CD14-positive monocyte (primary cell): ENCODE results near the gene MEOX1. TPM values are rescaled to one million over a fixed set of nuclear protein-coding genes. Genes with fewer than 3 reads are reported as not detected.

Source experiments
- DNase-seq, 3 donors: peaks; one replicate each; pipeline ENCODE4 v3.0.0-alpha.2; 2011 to 2022
- H2AFZ ChIP-seq: 2 replicates; pipeline ENCODE4 v1.6.0; 2012; ENCODE audit warnings: mild to moderate bottlenecking, low read depth, low read length, inconsistent platforms; ENCODE audit not compliant: insufficient read depth, poor library complexity, severe bottlenecking
- H3K27ac ChIP-seq, 2 donors: 1 replicate in 1 of 2; 2 replicates in 1 of 2; pipeline ENCODE4 v1.5.1; 2012 to 2013; ENCODE audit warnings: low read length in 2 of 2, control low read depth in 1 of 2, inconsistent platforms in 1 of 2, low read depth in 1 of 2, mild to moderate bottlenecking in 1 of 2
- H3K27me3 ChIP-seq, 2 donors: one replicate each; pipeline versions ENCODE4 v1.6.0 to v1.6.1; 2011 to 2013; ENCODE audit warnings: low read length in 2 of 2; ENCODE audit not compliant: control insufficient read depth in 2 of 2, insufficient read depth in 2 of 2
- H3K36me3 ChIP-seq, 2 donors: replicated peaks in 1 of 2; 1 replicate in 1 of 2; 2 replicates in 1 of 2; pipeline versions ENCODE4 v1.5.1 to v1.6.1; 2012 to 2013; ENCODE audit warnings: low read length in 2 of 2, control low read depth in 1 of 2, inconsistent platforms in 1 of 2, mild to moderate bottlenecking in 1 of 2; ENCODE audit not compliant: insufficient read depth in 2 of 2, control insufficient read depth in 1 of 2
- H3K4me1 ChIP-seq, 2 donors: 1 replicate in 1 of 2; 2 replicates in 1 of 2; pipeline versions ENCODE4 v1.5.1 to v1.6.1; 2012 to 2013; ENCODE audit warnings: low read length in 2 of 2, control low read depth in 1 of 2, inconsistent platforms in 1 of 2, mild to moderate bottlenecking in 1 of 2, moderate library complexity in 1 of 2; ENCODE audit not compliant: insufficient read depth in 2 of 2, control insufficient read depth in 1 of 2
- H3K4me2 ChIP-seq: replicated peaks from 2 replicates; pipeline ENCODE3; 2012; ENCODE audit warnings: low read length, moderate library complexity, mild to moderate bottlenecking; ENCODE audit not compliant: poor library complexity, severe bottlenecking; ENCODE audit errors: extremely low read depth
- H3K4me3 ChIP-seq, 3 experiments: fragments of 200-600 bp in 1 of 3; sonication (generic) in 1 of 3; replicated peaks in 1 of 3; 1 replicate in 2 of 3; 2 replicates in 1 of 3; pipeline ENCODE4 v1.5.1; 2011 to 2013; ENCODE audit warnings: low read length in 3 of 3, mild to moderate bottlenecking in 3 of 3, control low read depth in 2 of 3, low read depth in 2 of 3, inconsistent platforms in 1 of 3, moderate library complexity in 1 of 3
- H3K79me2 ChIP-seq: 2 replicates; pipeline ENCODE4 v1.6.0; 2012; ENCODE audit warnings: mild to moderate bottlenecking, control low read depth, inconsistent platforms, low read length, moderate library complexity; ENCODE audit not compliant: insufficient read depth
- H3K9ac ChIP-seq: 2 replicates; pipeline ENCODE4 v1.6.0; 2017; ENCODE audit warnings: low read length, mild to moderate bottlenecking; ENCODE audit not compliant: insufficient read depth, poor library complexity, severe bottlenecking
- H3K9me3 ChIP-seq, 2 donors: replicated peaks in 1 of 2; 1 replicate in 1 of 2; 2 replicates in 1 of 2; pipeline versions ENCODE4 v1.5.1 to v1.6.1; 2012 to 2013; ENCODE audit warnings: low read length in 2 of 2, control low read depth in 1 of 2; ENCODE audit not compliant: control insufficient read depth in 1 of 2, insufficient read depth in 1 of 2
- H4K20me1 ChIP-seq: 2 replicates; pipeline ENCODE4 v1.6.0; 2012; ENCODE audit warnings: mild to moderate bottlenecking, low read length, control low read depth, moderate library complexity; ENCODE audit not compliant: insufficient read depth
- H3K27ac Mint-ChIP-seq, 7 donors: one replicate each; pipeline ENCODE4 v1.8.0; 2020; ENCODE audit warnings: mild to moderate bottlenecking in 7 of 7, mixed read lengths in 7 of 7, moderate library complexity in 6 of 7, inconsistent platforms in 2 of 7
- H3K27me3 Mint-ChIP-seq, 3 donors: one replicate each; pipeline ENCODE4 v1.8.0; 2021 to 2022; ENCODE audit warnings: low read depth in 3 of 3, mild to moderate bottlenecking in 3 of 3, mixed read lengths in 3 of 3, moderate library complexity in 3 of 3, inconsistent platforms in 1 of 3
- H3K36me3 Mint-ChIP-seq, 2 donors: one replicate each; pipeline ENCODE4 v1.8.0; 2020; ENCODE audit warnings: mixed read lengths in 2 of 2, inconsistent platforms in 1 of 2, mild to moderate bottlenecking in 1 of 2
- H3K4me1 Mint-ChIP-seq: one replicate; pipeline ENCODE4 v1.8.0; 2020; ENCODE audit warnings: mild to moderate bottlenecking, mixed read lengths
- H3K4me3 Mint-ChIP-seq, 2 donors: one replicate each; pipeline ENCODE4 v1.8.0; 2020; ENCODE audit warnings: mild to moderate bottlenecking in 2 of 2, mixed read lengths in 2 of 2, moderate library complexity in 1 of 2
- H3K9me3 Mint-ChIP-seq, 7 donors: one replicate each; pipeline ENCODE4 v1.8.0; 2020 to 2022; ENCODE audit warnings: mixed read lengths in 7 of 7, mild to moderate bottlenecking in 6 of 7, moderate library complexity in 6 of 7, inconsistent platforms in 2 of 7
- CTCF ChIP-seq: fragments of 200-600 bp; IDR thresholded peaks from one replicate; pipeline ENCODE4 v1.8.0; 2022; ENCODE audit warnings: antibody characterized with exemption, mild to moderate bottlenecking
- WGBS: methylation state at CpG from one replicate; pipeline ENCODE4 v1.1.5; 2013; ENCODE audit warnings: missing lambda C conversion rate; ENCODE audit not compliant: insufficient coverage; 5-methylcytosine and 5-hydroxymethylcytosine counted together
- intact Hi-C, 2 donors: fragments of 100-400 bp; cut with micrococcal nuclease; formaldehyde crosslinking; loops; one replicate each; pipeline versions ENCODE4 v1.15.0 to v1.15.1; 2023
- polyA plus RNA-seq, 3 donors: library from polyadenylated mRNA; depleted of rRNA in 1 of 3; unstranded in 2 of 3; stranded (reverse) in 1 of 3; fragments of 300-500 nt in 2 of 3; fragments of >200 nt in 1 of 3; fragmentation: Illumina TruSeq in 2 of 3; gene quantifications; 1 replicate in 2 of 3; 2 replicates in 1 of 3; pipeline ENCODE4 v1.2.3, GENCODE V29; 2012 to 2021

MEOX1 gene
- polyA plus RNA-seq, 3 donors: 0.06 TPM; not detected in 2

- Mint-ChIP-seq H3K9me3 (peaks cover 0 to 4% (median 0%) of the 10 kb centered on the region in 7 donors), H3K27ac (peak overlapping the region in 1 of 7 donors; percentile 18), H3K36me3 (no peaks in the 10 kb centered on the region), H3K4me3 (no peak overlapping the region), H3K4me1 (peaks cover 47% of the 10 kb centered on the region), H3K27me3 (peaks cover 5 to 11% (median 10%) of the 10 kb centered on the region in 3 donors)
- Histone ChIP-seq H3K79me2 (no peaks in the 10 kb centered on the region), H3K9ac (no peak overlapping the region), H3K4me1 (peaks cover 38 to 45% of the 10 kb centered on the region in 2 donors), H2AFZ (no peak overlapping the region), H3K9me3 (no peaks in the 10 kb centered on the region), H4K20me1 (no peaks in the 10 kb centered on the region), H3K4me2 (no peak overlapping the region), H3K36me3 (no peaks in the 10 kb centered on the region), H3K27ac (no peak overlapping the region), H3K27me3 (no peaks in the 10 kb centered on the region), H3K4me3 (no peak overlapping the region)
- WGBS: 93% methylated on average over 7 of the region's 10 CpGs
- no peak for DNase-seq
- TF ChIP-seq CTCF: no peak
- intact Hi-C loops: no loop called here
Observed at GRCh38 chr17:43601280-43602039, 60.3 kb downstream of the MEOX1 start.

GRCh38 chr17:43599835-43600234, 61.9 kb downstream of the MEOX1 start:
- H3K9ac ChIP-seq: no peak overlapping the region
- Mint-ChIP-seq H3K27me3 (peaks cover 8 to 14% (median 11%) of the 10 kb centered on the region in 3 donors), H3K9me3 (peaks cover 0 to 1% (median 0%) of the 10 kb centered on the region in 7 donors), H3K4me1 (peaks cover 35% of the 10 kb centered on the region), H3K27ac (peak overlapping the region in 3 of 7 donors; percentile 59 to 78 (median 68)), H3K4me3 (no peak overlapping the region), H3K36me3 (no peaks in the 10 kb centered on the region)
- no peaks in the 10 kb centered on the region for H3K27me3 ChIP-seq
- H2AFZ ChIP-seq: no peak overlapping the region
- no peaks in the 10 kb centered on the region for H3K79me2 ChIP-seq
- no peaks in the 10 kb centered on the region for H3K9me3 ChIP-seq
- H3K4me3 ChIP-seq: no peak overlapping the region
- no peak overlapping the region for H3K4me2 ChIP-seq
- peak; percentile 44 to 70 (median 60) for DNase-seq
- no CpG with 5 or more reads among the region's 3 CpGs for WGBS
- peaks cover 24 to 30% of the 10 kb centered on the region in 2 donors for H3K4me1 ChIP-seq
- intact Hi-C loops: no loop called here
- TF ChIP-seq CTCF: no peak
- H4K20me1 ChIP-seq: no peaks in the 10 kb centered on the region
- no peaks in the 10 kb centered on the region for H3K36me3 ChIP-seq
- no peak overlapping the region for H3K27ac ChIP-seq
